ENCODE results near the gene SECTM1.

Gene SECTM1

DNA sequence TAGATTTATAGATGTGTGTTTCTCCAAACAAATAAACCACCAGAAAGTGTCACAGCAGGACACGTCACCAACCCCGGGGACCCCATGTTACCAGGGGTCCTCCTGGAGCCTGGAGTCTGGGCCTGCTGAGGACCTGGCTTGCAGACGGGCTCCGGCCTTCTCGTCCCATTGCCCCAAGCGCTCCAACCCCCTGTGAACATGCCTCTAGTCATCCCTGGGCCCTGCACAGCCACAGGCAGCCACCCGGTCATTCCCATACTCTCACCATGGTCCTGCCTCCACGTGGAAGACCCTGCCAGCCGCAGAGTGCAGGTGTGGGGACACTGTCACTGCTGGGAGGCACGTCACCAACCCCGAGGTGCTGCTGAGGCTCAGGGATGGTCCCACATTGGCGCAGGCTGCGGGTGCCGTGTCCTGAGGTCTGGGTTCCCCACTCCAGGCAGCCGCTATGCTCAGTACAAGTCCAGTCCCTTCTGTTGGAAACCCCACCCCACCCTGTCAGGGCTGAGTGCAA is 4.5 kb downstream of the SECTM1 start:
- H3K4me3 ChIP-seq (ENCODE audit: low read depth, low read length) = no peak overlapping the region

DNA sequence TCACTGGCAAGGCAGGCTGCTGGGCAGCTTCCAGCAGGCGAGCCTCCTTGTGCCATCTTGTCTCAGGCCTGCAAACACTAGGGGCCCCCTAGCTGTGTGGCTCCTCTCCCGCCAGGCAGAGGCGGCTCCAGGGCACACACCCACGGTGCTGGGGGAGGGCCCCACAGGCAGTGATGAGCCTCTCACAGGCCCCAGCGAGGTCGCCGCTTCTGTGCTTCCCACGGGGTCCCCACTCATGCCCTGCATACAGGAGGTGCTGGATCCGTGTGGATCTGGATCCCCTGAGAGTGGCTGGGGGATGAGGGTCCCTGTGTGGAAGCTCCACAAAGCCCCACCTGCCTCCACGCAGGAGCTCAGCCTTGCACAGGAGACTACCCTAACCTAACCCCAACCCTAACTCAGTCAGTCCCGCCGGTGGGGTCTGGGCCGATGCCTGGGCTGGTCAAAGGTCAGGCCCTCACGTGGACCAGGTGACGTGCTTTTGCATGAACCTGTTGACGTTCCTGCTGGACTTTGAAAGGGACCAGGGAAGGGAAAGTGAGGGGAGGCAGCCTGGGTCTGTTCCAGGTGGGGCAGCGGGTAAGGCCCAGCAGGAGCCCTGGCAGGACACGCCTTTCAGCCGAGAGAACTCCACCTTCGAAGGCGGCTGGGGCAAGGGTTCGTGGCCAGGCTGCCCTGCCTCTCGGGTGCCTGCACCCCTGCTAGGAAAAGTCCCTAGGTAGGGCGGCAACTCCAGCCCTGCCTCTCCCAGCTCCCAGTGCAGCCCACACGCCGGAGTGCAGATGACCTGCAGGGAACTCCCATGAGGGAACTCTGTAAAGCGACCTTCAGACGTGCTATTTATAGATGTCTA is 5.2 kb downstream of the SECTM1 start:
- no peak overlapping the region for H3K4me3 ChIP-seq (ENCODE audit: low read depth, low read length)
- H3K27me3 ChIP-seq (ENCODE audit: control insufficient read depth, insufficient read depth, low read length) = peaks cover 10% of the 10 kb centered on the region
- no peaks in the 10 kb centered on the region for H3K36me3 ChIP-seq (ENCODE audit: control insufficient read depth, insufficient read depth, low read length)
- H3K9me3 ChIP-seq (ENCODE audit: control insufficient read depth, insufficient read depth, low read length) = no peaks in the 10 kb centered on the region
- H3K4me1 ChIP-seq (ENCODE audit: control insufficient read depth, insufficient read depth, low read length) = peaks cover 9% of the 10 kb centered on the region
- no peak overlapping the region for H3K9ac ChIP-seq (ENCODE audit: low read depth, low read length)

More for the DNA sequence above, 4.5 kb downstream of the SECTM1 start:
- no peak overlapping the region for H3K9ac ChIP-seq (ENCODE audit: low read depth, low read length)
- H3K4me1 ChIP-seq (ENCODE audit: control insufficient read depth, insufficient read depth, low read length) = peaks cover 9% of the 10 kb centered on the region
- H3K36me3 ChIP-seq (ENCODE audit: control insufficient read depth, insufficient read depth, low read length) = no peaks in the 10 kb centered on the region
- H3K9me3 ChIP-seq (ENCODE audit: control insufficient read depth, insufficient read depth, low read length) = no peaks in the 10 kb centered on the region
- H3K27me3 ChIP-seq (ENCODE audit: control insufficient read depth, insufficient read depth, low read length) = peaks cover 13% of the 10 kb centered on the region

DNA sequence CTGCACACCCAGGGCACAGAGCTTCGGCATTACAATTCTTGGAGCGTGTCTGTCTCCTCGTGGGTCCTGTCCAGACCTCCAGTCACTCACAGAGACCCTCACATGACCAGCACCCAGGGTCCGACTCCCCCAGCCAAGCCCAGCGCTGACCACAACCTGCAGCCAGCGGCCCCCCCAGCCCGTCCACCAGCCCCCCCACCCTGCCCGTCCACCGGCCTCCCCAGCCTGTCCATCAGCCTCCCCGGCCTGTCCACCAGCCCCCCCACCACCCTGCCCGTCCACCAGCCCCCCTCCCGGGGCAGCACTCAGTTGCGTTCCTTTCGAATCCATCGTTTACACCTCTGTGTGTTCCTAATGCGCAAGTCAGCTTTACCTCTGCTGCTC is 5.8 kb downstream of the SECTM1 start:
- no peak overlapping the region for H3K4me3 ChIP-seq (ENCODE audit: low read depth, low read length)
- H3K4me1 ChIP-seq (ENCODE audit: control insufficient read depth, insufficient read depth, low read length) = peaks cover 6% of the 10 kb centered on the region
- no peaks in the 10 kb centered on the region for H3K36me3 ChIP-seq (ENCODE audit: control insufficient read depth, insufficient read depth, low read length)
- peaks cover 6% of the 10 kb centered on the region for H3K27me3 ChIP-seq (ENCODE audit: control insufficient read depth, insufficient read depth, low read length)
- H3K9ac ChIP-seq (ENCODE audit: low read depth, low read length) = no peak overlapping the region
- H3K9me3 ChIP-seq (ENCODE audit: control insufficient read depth, insufficient read depth, low read length) = no peaks in the 10 kb centered on the region

DNA sequence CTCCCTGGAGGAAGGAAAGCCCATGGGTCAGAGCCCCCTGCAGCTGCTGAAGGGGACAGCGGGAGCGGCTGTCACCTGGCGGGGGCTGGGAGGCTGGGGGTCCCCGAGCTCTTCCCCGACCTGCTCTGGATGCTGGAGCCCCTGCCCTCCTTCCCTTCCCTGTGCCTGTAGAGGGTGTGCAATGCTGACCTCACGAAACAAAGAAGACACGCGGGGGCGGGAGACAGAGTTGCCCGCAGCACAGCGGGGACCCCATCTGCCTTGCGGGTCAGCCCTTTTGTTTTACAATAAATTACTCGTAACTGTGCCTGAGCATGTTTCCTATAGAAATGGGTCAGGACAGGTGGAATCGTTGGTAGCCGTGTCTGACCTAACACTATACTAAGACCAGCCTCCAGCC is 6.3 kb downstream of the SECTM1 start:
- H3K27me3 ChIP-seq (ENCODE audit: control insufficient read depth, insufficient read depth, low read length) = peaks cover 2% of the 10 kb centered on the region
- H3K9ac ChIP-seq (ENCODE audit: low read depth, low read length) = no peak overlapping the region
- no peak overlapping the region for H3K4me3 ChIP-seq (ENCODE audit: low read depth, low read length)
- H3K9me3 ChIP-seq (ENCODE audit: control insufficient read depth, insufficient read depth, low read length) = no peaks in the 10 kb centered on the region
- H3K4me1 ChIP-seq (ENCODE audit: control insufficient read depth, insufficient read depth, low read length) = peaks cover 6% of the 10 kb centered on the region
- H3K36me3 ChIP-seq (ENCODE audit: control insufficient read depth, insufficient read depth, low read length) = no peaks in the 10 kb centered on the region

DNA sequence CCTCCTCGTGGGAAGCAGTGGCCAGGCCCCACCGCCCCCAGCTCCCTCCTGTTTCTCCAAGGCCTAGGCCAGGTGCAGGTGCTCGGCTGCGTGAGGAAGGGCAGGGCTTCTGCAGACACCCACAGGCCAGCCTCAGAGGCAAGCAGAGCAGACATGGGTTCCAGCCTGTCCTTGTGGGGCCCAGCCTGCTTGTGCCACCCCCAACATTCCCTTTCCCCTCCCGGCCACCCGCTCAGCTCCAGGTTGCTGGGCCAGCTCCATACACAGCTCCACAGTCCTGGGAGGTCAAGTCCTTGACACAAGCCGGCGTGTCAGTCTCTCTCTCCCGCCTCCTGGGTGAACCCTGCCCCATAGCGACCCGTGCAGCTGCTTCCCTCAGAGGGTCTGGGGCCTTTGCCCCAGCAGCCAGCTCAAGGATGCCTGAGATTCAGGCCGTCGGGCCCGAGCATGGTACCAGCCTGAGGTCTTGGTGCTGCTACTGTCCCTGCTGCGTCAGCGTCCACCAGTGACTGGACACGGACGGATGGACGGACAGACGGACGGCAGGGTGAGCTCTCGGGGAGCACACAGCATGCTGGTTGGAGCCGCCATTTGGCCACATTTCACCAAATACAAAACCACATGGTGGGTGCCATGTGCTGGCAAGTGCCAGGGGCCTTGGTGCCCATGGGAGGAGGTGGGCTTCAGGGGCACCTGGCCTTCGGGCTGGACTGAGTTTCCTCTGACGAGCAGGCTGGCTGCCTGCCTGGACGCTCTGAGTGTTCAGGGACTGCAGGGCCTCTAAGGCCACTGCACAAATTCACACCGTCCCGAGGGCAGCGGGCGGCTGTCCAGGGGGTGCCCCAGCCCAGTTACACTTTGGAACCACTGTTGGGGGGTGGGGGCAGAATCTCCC is 8.0 kb downstream of the SECTM1 start:
- no peak overlapping the region for H3K4me3 ChIP-seq (ENCODE audit: low read depth, low read length)
- H3K36me3 ChIP-seq (ENCODE audit: control insufficient read depth, insufficient read depth, low read length) = no peaks in the 10 kb centered on the region
- peaks cover 6% of the 10 kb centered on the region for H3K4me1 ChIP-seq (ENCODE audit: control insufficient read depth, insufficient read depth, low read length)
- no peaks in the 10 kb centered on the region for H3K27me3 ChIP-seq (ENCODE audit: control insufficient read depth, insufficient read depth, low read length)
- no peak overlapping the region for H3K9ac ChIP-seq (ENCODE audit: low read depth, low read length)
- no peaks in the 10 kb centered on the region for H3K9me3 ChIP-seq (ENCODE audit: control insufficient read depth, insufficient read depth, low read length)

DNA sequence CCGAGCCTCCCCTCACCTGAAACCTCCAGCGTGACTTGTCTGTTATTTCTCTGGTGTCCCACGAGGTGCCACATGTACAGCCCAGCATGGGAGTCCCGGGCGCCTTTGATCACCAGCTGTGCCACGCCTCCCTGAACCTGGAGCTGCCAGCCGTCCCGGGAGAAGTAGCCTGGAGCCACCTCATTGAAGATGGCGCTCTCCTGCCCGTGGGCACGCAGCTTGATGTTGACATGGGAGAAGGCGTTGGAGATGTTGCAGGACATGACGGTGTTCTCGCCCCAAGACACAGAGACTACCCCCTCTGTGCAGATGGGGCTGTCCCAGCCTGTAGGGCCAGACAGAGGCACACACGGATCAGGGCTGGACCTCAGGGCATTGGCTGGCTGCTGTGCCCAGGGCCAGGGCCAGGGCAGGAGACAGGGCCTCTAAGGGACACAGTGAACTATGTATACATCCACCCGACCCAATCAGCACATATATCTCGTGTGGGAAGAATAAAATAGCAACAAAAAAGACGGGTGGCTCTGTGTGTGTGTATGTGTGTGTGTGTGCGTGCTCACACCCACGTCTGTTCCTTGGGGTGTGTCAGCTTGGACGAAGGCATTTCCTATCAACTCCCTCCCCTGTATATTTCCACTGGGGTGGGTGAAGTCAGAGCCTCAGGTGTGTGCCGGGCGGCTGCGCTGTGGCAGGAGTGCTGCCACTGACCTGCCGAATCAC is 8.8 kb downstream of the SECTM1 start:
- H3K4me1 ChIP-seq (ENCODE audit: control insufficient read depth, insufficient read depth, low read length) = peaks cover 6% of the 10 kb centered on the region
- H3K9me3 ChIP-seq (ENCODE audit: control insufficient read depth, insufficient read depth, low read length) = no peaks in the 10 kb centered on the region
- no peaks in the 10 kb centered on the region for H3K27me3 ChIP-seq (ENCODE audit: control insufficient read depth, insufficient read depth, low read length)

DNA sequence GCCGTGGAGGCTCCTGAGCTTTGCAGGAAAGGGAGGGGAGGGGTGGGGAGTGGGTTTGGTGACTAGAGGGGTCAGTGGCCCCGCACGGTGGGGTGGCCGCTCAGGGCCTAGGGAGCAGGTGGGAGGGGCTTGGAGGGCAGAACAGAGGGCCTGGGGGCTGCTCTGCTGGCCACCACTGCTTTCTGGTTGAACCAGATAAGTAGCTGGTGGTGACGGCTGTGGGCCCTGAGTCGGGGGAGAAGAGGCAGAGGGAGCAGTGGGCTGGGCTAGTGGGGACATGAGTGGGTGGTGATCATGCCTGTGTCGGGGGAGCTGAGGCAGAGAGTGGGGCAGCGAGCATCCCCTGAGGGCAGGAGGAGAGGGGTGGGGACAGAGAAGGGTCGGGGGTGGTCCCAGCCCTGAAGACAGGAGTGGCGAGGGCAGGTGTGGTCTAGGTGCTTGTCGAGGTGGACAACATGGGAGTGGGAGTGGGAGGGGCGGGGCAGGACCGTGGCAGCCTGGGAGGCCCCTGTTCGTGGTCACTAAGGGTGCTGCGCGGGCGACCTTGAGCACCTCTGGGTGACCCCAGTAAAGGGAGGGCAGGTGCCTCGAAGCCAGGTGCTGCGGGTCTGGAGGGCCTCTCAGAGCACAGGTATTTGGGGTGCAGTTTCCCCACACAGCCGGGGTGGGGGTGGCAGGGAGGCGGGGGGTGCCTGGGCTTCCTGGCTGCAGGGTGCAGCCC is 9.9 kb downstream of the SECTM1 start:
- Histone ChIP-seq H3K9me3 (ENCODE audit: control insufficient read depth, insufficient read depth, low read length) (no peaks in the 10 kb centered on the region), H3K27me3 (ENCODE audit: control insufficient read depth, insufficient read depth, low read length) (no peaks in the 10 kb centered on the region), H3K4me3 (ENCODE audit: low read depth, low read length) (no peak overlapping the region), H3K4me1 (ENCODE audit: control insufficient read depth, insufficient read depth, low read length) (peaks cover 6% of the 10 kb centered on the region), H3K9ac (ENCODE audit: low read depth, low read length) (no peak overlapping the region), H3K36me3 (ENCODE audit: control insufficient read depth, insufficient read depth, low read length) (no peaks in the 10 kb centered on the region)

More for the DNA sequence above, 8.8 kb downstream of the SECTM1 start:
- Histone ChIP-seq H3K9ac (ENCODE audit: low read depth, low read length) (no peak overlapping the region), H3K36me3 (ENCODE audit: control insufficient read depth, insufficient read depth, low read length) (no peaks in the 10 kb centered on the region), H3K4me3 (ENCODE audit: low read depth, low read length) (no peak overlapping the region)

DNA sequence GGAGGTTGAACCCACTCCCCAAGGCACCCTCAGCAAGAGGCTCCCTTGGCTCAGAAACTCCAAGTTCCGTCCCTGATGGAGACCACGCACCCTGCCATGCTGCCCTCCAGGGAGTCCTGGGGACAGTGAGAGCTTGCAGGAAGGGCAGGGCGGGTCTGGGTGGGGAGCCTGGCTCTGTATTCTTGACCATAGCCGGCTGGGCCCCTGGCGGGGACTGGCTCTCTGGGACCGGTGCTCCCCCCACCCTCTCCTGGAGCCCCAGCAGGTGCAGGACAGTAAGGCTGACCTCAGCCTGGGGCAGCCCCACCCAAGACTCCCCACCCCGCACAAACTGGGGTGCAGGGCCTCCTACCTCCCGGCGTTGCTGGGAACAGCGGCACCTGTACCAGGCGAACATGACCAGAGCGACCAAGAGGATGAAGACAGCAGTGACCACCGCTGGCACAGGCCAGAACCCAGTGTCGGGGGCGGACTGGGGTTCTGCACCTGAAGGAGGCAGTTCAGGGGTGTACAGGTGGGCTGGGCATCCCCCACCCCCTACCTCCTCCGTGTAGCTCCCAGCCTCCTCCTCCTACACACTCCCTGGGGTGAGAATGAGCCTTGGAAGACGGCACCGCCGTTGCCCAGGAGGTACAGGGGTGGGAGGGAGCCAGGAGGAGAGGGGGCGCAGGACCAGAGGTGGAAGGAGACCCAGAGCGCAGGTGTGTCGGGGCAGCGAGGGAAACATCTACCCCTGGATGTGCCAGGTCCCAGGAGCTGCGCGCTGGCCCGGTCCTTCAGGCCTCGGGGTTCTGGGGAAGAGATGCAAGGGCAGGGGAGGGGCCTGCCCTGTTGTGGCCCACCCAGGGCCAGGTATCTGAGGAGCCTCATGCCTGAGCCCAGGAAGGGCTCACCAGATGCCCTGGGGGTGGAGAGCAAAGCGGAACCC is 10.8 kb downstream of the SECTM1 start:
- Histone ChIP-seq H3K9me3 (ENCODE audit: control insufficient read depth, insufficient read depth, low read length) (no peaks in the 10 kb centered on the region), H3K4me3 (ENCODE audit: low read depth, low read length) (no peak overlapping the region), H3K9ac (ENCODE audit: low read depth, low read length) (no peak overlapping the region)

DNA sequence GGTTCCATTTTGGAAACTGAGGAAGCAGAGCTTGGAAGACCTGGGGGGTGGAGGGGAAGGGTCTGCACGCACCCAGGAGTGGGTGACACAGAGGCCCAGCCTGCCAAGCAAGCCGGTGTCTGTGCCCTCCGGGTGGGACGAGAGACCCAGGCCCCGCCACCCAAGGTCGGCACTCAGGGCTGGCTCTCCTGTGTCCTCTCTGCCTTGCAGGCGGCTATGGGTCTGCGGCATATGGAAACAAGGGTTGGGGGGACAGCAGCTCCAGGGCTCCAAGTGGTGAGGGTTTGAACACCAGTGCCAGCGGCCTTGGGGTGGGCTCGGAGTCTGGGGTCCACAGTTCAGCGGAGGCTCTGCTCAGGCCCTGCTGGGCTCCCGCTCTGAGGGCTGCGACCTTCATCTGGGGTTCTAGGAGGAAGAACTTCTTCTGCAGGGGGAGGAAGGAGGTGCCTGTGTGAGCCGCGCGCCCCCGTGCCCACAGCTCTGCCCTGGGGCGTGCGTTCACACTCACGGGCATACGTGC is 11.6 kb downstream of the SECTM1 start:
- Histone ChIP-seq H3K4me3 (ENCODE audit: low read depth, low read length) (no peak overlapping the region), H3K9me3 (ENCODE audit: control insufficient read depth, insufficient read depth, low read length) (no peaks in the 10 kb centered on the region), H3K36me3 (ENCODE audit: control insufficient read depth, insufficient read depth, low read length) (no peaks in the 10 kb centered on the region)

More for the DNA sequence above, 10.8 kb downstream of the SECTM1 start:
- H3K27me3 ChIP-seq (ENCODE audit: control insufficient read depth, insufficient read depth, low read length) = no peaks in the 10 kb centered on the region
- H3K4me1 ChIP-seq (ENCODE audit: control insufficient read depth, insufficient read depth, low read length) = peaks cover 2% of the 10 kb centered on the region
- H3K36me3 ChIP-seq (ENCODE audit: control insufficient read depth, insufficient read depth, low read length) = no peaks in the 10 kb centered on the region

More for the DNA sequence above, 11.6 kb downstream of the SECTM1 start:
- H3K27me3 ChIP-seq (ENCODE audit: control insufficient read depth, insufficient read depth, low read length) = no peaks in the 10 kb centered on the region
- no peaks in the 10 kb centered on the region for H3K4me1 ChIP-seq (ENCODE audit: control insufficient read depth, insufficient read depth, low read length)
- no peak overlapping the region for H3K9ac ChIP-seq (ENCODE audit: low read depth, low read length)

Data from iPS-15b (cell line).